ENCODE results near the gene CXCL13.
"Not testable (repeated sequence)": the region's sequence is repeated elsewhere in the genome, so short reads cannot be mapped to it uniquely, and the experiment has no call there.

Gene CXCL13, protein sequence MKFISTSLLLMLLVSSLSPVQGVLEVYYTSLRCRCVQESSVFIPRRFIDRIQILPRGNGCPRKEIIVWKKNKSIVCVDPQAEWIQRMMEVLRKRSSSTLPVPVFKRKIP

DNA sequence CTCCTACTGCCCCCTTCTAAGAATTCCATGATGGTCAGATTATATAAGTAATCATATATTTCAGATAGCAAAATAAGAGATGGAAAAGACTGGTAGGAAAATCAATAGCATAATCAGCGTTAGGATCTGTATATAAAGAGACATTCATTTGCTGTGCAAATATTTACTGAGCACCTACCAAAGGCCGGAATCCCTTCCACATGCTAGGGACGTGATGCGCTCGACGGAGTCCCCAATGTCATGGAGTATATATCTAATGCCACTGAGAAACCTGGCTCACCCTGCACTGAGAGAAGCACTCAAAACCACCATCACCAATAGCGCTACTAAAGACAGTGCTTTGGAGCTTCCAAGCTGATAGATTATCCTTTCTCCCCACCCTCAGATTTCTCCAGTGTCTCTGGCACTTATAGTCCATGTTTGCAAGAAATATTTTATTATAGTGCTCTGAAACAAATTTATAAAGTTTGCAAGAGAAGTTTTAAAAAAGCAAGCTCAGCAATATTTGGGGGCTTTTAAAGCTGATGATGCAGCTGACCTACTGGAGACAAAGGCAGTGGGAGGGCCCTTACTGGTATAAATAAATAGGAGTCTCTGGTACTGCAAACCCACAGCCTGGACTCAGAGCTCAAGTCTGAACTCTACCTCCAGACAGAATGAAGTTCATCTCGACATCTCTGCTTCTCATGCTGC lies at the start of gene CXCL13:
TSS of gene CXCL13 (plus strand) at position 611 of the 693 bp plus-strand sequence. CDS start at position 657, 46 bp downstream.
- no peaks in the 10 kb centered on the region for H3K36me3 ChIP-seq (ENCODE audit: control insufficient read depth, insufficient read depth, low read length)
- no peak for DNase-seq (ENCODE audit: extremely low read depth, insufficient read length)
- TF ChIP-seq, protein P1, sequence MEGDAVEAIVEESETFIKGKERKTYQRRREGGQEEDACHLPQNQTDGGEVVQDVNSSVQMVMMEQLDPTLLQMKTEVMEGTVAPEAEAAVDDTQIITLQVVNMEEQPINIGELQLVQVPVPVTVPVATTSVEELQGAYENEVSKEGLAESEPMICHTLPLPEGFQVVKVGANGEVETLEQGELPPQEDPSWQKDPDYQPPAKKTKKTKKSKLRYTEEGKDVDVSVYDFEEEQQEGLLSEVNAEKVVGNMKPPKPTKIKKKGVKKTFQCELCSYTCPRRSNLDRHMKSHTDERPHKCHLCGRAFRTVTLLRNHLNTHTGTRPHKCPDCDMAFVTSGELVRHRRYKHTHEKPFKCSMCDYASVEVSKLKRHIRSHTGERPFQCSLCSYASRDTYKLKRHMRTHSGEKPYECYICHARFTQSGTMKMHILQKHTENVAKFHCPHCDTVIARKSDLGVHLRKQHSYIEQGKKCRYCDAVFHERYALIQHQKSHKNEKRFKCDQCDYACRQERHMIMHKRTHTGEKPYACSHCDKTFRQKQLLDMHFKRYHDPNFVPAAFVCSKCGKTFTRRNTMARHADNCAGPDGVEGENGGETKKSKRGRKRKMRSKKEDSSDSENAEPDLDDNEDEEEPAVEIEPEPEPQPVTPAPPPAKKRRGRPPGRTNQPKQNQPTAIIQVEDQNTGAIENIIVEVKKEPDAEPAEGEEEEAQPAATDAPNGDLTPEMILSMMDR (IDR thresholded peaks at IDR 0.05; ENCODE audit: insufficient read depth, low read length, poor library complexity, severe bottlenecking) = no peak
- H3K27me3 ChIP-seq (replicated peaks; ENCODE audit: control insufficient read depth, insufficient read depth, low read length) = no peaks in the 10 kb centered on the region; the same call in 1 of the 2 replicates
- no peak within 1 kb of the TSS for H3K4me3 ChIP-seq (replicated peaks; ENCODE audit: low read depth, low read length)

GRCh38 chr4:77560170-77560569 lies 45.5 kb upstream of the CXCL13 start:
- no peak for DNase-seq (ENCODE audit: extremely low read depth, insufficient read length)
- Histone ChIP-seq H3K27me3 (replicated peaks; ENCODE audit: control insufficient read depth, insufficient read depth, low read length) (no peaks in the 10 kb centered on the region), H3K4me3 (replicated peaks; ENCODE audit: low read depth, low read length) (no peak overlapping the region), H3K36me3 (ENCODE audit: control insufficient read depth, insufficient read depth, low read length) (no peaks in the 10 kb centered on the region)
- TF ChIP-seq, protein P1 (IDR thresholded peaks at IDR 0.05; ENCODE audit: insufficient read depth, low read length, poor library complexity, severe bottlenecking) = no peak

- H3K4me3 ChIP-seq (replicated peaks; ENCODE audit: low read depth, low read length); H3K36me3 ChIP-seq (ENCODE audit: control insufficient read depth, insufficient read depth, low read length); DNase-seq (ENCODE audit: extremely low read depth, insufficient read length); H3K27me3 ChIP-seq (replicated peaks; ENCODE audit: control insufficient read depth, insufficient read depth, low read length): not testable (repeated sequence)
Measured at GRCh38 chr4:77561720-77562119, 43.9 kb upstream of the CXCL13 start.

DNA sequence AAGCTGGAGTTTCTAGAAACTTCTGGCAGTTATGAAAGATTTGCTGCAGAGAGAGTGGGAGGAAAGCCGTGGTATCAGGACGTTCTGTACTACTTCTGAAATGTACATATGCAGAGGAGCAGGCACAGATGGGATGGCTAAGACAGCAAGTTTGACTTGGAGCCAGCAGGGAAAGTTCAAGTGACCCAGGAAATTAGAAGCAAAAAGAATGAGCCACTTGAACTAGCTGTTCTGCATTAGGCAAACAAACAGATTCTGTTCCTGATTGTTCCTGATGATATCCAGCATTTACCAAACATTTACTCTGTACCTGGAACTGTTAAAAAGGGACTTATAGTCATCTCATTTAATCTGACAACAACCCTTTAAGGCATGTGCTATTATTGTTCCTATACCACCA lies 41.4 kb upstream of the CXCL13 start:
- TF ChIP-seq, protein P1 (IDR thresholded peaks at IDR 0.05; ENCODE audit: insufficient read depth, low read length, poor library complexity, severe bottlenecking) = no peak
- H3K36me3 ChIP-seq (ENCODE audit: control insufficient read depth, insufficient read depth, low read length) = no peaks in the 10 kb centered on the region
- DNase-seq (ENCODE audit: extremely low read depth, insufficient read length) = no peak
- no peaks in the 10 kb centered on the region for H3K27me3 ChIP-seq (replicated peaks; ENCODE audit: control insufficient read depth, insufficient read depth, low read length)
- no peak overlapping the region for H3K4me3 ChIP-seq (replicated peaks; ENCODE audit: low read depth, low read length)

DNA sequence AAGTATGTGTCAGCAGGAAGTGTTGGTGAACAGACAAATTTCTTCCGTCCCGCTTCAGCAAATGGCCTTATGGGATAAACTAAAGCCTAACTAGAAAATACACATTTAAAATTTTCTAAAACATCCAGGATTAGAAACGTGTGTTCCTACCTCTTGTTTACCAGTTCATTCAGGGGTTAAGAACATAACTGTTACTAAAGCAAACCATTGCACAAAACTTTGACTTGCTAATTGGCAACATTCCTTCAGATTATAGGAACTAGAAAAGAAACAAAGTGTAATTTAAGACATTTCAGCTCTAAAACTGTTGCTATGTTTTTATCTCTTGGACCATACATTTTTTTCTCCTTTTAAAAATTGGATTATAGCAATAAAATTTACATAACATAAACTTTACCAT lies 39.5 kb upstream of the CXCL13 start:
- Histone ChIP-seq H3K36me3 (ENCODE audit: control insufficient read depth, insufficient read depth, low read length) (no peaks in the 10 kb centered on the region), H3K27me3 (replicated peaks; ENCODE audit: control insufficient read depth, insufficient read depth, low read length) (no peaks in the 10 kb centered on the region), H3K4me3 (replicated peaks; ENCODE audit: low read depth, low read length) (no peak overlapping the region)
- no peak for DNase-seq (ENCODE audit: extremely low read depth, insufficient read length)
- TF ChIP-seq, protein P1 (IDR thresholded peaks at IDR 0.05; ENCODE audit: insufficient read depth, low read length, poor library complexity, severe bottlenecking) = no peak

DNA sequence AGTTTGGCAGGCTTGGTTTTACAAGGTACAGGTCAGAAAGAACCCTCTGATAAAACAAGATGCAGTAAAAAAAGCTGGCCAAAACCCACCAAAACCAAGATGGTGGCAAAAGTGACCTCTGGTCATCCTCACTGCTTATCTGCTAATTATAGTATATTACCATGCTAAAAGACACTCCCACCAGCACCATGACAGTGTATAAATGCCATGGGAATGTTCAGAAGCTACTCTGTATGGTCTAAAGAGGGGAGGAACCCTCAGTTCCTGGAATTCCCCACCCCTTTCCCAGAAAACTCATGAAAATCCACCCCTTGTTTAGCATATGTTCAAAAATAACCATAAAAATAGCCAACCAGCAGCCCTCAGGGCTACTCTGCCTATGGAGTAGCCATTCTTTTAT lies 38.1 kb upstream of the CXCL13 start:
- no peak for DNase-seq (ENCODE audit: extremely low read depth, insufficient read length)
- H3K27me3 ChIP-seq (replicated peaks; ENCODE audit: control insufficient read depth, insufficient read depth, low read length) = no peaks in the 10 kb centered on the region
- H3K36me3 ChIP-seq (ENCODE audit: control insufficient read depth, insufficient read depth, low read length) = no peaks in the 10 kb centered on the region
- TF ChIP-seq, protein P1 (IDR thresholded peaks at IDR 0.05; ENCODE audit: insufficient read depth, low read length, poor library complexity, severe bottlenecking) = no peak
- H3K4me3 ChIP-seq (replicated peaks; ENCODE audit: low read depth, low read length) = no peak overlapping the region

- not testable (repeated sequence) for H3K27me3 ChIP-seq (replicated peaks; ENCODE audit: control insufficient read depth, insufficient read depth, low read length); H3K4me3 ChIP-seq (replicated peaks; ENCODE audit: low read depth, low read length); DNase-seq (ENCODE audit: extremely low read depth, insufficient read length); H3K36me3 ChIP-seq (ENCODE audit: control insufficient read depth, insufficient read depth, low read length)
Measured at GRCh38 chr4:77570508-77571214, 35.0 kb upstream of the CXCL13 start.
